HG02938 (cell line): ENCODE measurements around the gene AP5M1.
"Not testable (repeated sequence)": the region's sequence is repeated elsewhere in the genome, so short reads cannot be mapped to it uniquely, and the experiment has no call there.

Experiments
- ATAC-seq: cut with Tn5 transposase; IDR thresholded peaks from one replicate; pipeline ENCODE4 v1.9.1; 2021; ENCODE audit warnings: mild to moderate bottlenecking, moderate library complexity; ENCODE audit not compliant: unreplicated experiment

The AP5M1 gene, protein sequence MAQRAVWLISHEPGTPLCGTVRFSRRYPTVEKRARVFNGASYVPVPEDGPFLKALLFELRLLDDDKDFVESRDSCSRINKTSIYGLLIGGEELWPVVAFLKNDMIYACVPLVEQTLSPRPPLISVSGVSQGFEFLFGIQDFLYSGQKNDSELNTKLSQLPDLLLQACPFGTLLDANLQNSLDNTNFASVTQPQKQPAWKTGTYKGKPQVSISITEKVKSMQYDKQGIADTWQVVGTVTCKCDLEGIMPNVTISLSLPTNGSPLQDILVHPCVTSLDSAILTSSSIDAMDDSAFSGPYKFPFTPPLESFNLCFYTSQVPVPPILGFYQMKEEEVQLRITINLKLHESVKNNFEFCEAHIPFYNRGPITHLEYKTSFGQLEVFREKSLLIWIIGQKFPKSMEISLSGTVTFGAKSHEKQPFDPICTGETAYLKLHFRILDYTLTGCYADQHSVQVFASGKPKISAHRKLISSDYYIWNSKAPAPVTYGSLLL

DNA sequence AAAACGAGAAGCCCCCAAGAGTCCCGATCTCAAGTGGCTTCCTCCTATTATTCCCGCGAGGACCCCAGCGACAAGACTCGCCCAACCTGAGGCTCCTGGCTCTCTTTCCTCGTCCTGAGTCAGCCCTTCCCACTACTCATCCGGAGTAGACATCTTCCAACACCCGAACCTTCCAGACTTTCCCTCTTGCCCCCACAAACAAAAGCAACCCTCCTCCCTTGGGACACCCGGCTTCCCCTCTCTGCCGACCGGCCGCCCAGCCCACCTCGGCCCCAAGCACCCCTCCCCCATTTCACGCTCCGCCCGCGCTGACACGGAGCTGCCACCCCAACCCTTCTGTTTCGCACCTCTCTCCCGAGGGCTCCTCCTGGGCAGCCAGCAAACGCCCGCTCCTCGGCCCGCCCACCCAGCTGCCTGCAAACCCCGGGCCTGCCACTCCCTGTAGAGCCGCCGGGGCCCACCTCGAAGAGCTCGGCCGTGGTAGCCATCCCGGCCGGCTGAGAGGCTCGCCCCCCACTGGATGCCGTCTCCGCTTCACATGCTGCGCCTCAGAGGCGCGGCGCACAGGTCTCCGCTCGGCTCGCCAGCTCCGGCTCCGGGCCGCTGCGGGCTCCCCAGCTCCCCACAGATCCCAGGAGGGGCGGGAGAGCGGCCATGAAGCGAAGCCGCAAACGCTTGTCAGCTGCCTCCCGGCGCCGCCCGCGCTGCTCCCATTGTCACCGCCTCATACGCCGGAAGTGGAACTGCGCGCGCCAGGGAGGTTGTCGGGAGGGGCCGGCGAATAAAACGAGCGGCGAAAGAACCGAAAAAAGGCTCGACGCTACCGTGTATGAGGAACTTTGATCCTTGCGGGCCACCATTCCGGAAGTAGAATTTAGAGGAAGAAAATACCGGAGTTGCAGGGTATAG is at the start of gene AP5M1, which contains the start of gene EXOC5:
AP5M1 (plus strand) TSS at position 811 of the 909 bp plus-strand sequence. CDS start 344 bp downstream, outside the sequence.
EXOC5 (minus strand) TSS at position 745 of the 909 bp plus-strand sequence; CDS start at position 488, 257 bp downstream.
- ATAC-seq, result peak; percentile 82

DNA sequence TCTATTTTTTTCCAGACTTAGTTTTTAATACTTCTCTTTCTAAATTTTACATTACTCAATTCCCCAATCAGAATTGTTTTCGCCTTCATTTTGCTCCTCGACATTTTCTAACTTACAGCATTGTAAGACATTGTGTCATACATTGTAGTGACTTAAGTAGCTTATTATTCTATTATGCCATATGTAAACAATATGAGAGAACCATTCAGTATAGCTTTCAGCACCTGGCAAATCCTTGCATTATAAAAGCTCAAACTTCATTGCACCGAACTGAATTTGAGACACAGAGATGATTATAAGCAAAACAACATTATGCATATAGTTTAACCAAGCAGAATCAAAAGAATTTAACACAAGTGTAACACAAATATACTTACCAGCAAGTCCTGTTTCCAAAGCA is 46.8 kb upstream of the AP5M1 start:
- no peak for ATAC-seq

- no peak for ATAC-seq
Observed at GRCh38 chr14:57227083-57227482, 41.7 kb upstream of the AP5M1 start.

DNA sequence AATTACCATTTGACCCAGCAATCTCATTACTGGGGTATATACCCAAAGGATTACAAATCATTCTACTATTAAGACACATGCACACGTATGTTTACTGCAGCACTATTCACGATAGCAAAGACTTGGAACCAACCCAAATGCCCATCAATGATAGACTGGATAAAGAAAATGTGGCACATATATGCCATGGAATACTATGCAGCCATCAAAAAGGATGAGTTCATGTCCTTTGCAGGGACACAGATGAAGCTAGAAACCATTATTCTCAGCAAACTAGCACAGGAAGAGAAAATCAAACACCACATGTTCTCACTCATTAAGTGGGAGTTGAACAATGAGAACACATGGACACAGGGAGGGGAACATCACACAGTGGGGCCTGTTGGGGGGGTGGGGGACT is 40.5 kb upstream of the AP5M1 start:
- ATAC-seq, result not testable (repeated sequence)

GRCh38 chr14:57232006-57232405 is 36.8 kb upstream of the AP5M1 start:
- no peak for ATAC-seq

- ATAC-seq, result not testable (repeated sequence)
Observed at GRCh38 chr14:57240115-57240514, 28.7 kb upstream of the AP5M1 start.

GRCh38 chr14:57243320-57243719 is 25.5 kb upstream of the AP5M1 start:
- ATAC-seq, result no peak

DNA sequence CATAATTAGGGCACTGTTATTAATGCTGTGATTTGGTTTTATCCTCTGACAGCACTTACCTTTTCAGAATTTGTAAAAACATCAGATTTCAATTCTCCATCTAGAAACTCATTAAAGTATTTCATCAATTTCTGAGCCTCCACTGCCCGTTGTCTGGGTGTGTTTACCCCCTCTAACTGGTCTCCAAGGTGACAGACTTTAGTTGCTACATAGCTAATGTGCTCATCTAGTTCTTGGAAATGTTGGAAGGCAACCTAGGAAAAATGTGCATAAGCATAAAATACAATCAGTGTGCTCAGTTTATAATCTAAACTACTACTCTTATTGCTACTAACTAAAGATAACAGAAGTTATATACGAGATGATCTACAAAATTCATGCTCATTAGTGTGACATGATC is 24.7 kb upstream of the AP5M1 start:
- no peak for ATAC-seq

DNA sequence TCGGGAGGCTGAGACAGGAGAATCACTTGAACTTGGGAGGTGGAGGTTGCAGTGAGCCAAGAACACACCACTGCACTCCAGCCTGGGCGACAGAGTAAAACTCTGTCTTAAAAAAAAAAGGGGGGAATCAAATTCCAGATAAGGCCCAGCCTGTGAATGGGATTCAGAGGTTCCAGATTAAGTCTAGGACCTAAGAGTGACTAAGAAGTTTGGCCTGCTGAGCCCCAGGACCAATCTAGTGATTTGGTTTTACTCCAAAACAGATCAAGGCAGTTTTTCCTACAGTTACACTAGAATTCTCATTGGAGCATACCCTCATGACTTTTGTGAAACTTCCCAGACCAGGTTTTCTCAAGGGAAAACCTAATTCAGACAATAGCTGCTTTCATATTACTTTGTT is 22.8 kb upstream of the AP5M1 start:
- no peak for ATAC-seq

GRCh38 chr14:57246933-57247657 is 21.7 kb upstream of the AP5M1 start:
- ATAC-seq, result no peak

DNA sequence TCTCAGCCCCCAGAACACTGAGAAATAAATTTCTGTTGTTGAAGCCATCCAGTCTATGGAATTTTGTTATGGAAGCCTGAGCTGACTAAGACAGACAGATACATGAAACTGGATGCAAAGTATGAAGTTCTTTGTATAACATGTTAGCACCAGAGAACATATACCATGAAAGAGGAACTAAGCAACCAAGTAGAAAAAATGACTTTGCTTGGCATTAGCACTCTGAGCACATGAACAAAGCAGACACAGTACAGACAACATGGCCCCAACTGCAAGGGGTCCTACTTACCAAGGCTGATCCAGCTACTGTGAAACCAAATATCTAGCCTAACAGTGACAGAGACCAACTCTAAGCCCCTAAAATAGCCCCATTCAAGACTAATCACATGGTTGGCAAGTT is 13.9 kb upstream of the AP5M1 start:
- peak; percentile 69 for ATAC-seq

- not testable (repeated sequence) for ATAC-seq
Observed at GRCh38 chr14:57258221-57258620, 10.6 kb upstream of the AP5M1 start.

- no peak for ATAC-seq
Observed at GRCh38 chr14:57259672-57260071, 9.1 kb upstream of the AP5M1 start.

GRCh38 chr14:57261604-57262003 is 7.2 kb upstream of the AP5M1 start:
- no peak for ATAC-seq

- ATAC-seq, result no peak
Observed at GRCh38 chr14:57262117-57262516, 6.7 kb upstream of the AP5M1 start.

DNA sequence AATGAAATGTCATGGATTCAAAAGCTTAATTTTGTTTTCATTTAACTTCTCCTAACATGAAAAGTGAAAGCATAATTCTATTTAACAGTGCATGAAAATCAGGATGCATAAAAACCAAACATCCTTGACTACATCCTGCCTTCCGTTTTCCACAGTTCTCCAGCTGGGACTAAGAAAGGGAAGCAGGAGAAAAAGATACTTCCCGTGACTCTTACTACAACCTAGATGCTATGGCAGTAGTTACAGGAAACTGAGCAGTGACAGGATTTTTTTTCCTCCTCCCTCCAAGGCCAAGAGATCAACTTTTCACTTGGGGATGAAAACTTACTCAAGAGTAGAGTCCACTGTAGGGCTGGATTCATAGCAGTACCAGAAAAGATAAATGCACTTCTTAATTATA is 2.7 kb upstream of the AP5M1 start:
- ATAC-seq, result no peak

GRCh38 chr14:57273236-57273635 is 4.5 kb downstream of the AP5M1 start:
- no peak for ATAC-seq

DNA sequence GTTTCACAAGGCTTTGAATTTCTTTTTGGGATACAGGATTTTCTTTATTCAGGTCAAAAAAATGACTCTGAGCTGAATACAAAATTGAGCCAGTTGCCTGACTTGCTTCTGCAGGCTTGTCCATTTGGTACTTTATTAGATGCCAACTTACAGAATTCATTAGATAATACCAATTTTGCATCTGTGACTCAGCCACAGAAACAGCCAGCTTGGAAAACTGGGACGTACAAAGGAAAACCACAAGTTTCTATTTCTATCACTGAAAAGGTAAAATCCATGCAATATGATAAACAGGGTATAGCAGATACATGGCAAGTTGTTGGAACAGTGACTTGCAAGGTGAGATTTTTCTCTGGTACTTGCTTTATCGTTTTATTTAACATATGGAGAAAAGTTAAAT is 5.8 kb downstream of the AP5M1 start:
- no peak for ATAC-seq

- no peak for ATAC-seq
Observed at GRCh38 chr14:57275023-57275664, 6.4 kb downstream of the AP5M1 start.

DNA sequence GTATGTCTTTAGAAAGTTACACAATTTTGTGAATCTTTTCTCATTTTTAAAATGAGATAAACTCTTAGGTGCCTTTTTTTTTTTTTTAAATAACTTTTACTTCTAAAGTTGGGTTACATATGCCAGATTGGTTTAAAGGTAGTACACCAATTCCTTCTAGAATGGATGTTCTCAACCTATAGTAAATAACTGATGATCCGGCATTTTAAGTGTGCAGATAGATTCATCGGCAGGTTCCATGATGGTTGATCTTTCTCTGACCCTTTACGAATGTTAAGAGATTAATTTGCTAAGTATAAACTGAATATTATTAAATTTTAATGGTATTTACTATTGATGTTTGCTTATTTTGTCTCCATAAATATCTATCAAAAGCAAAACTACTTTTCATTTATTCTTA is 8.3 kb downstream of the AP5M1 start:
- no peak for ATAC-seq
